Endothelial cell of coronary artery (primary cell): Measurements from ENCODE around the gene KDM3B. TPM values are rescaled to one million over a fixed set of nuclear protein-coding genes. Genes with fewer than 3 reads are reported as not detected.

ENCODE experiments used
- total RNA-seq: library from RNA; depleted of rRNA; stranded (reverse); fragments of >200 nt; gene quantifications from 2 replicates; pipeline ENCODE4 v1.2.3, GENCODE V29; 2014

The KDM3B gene, protein sequence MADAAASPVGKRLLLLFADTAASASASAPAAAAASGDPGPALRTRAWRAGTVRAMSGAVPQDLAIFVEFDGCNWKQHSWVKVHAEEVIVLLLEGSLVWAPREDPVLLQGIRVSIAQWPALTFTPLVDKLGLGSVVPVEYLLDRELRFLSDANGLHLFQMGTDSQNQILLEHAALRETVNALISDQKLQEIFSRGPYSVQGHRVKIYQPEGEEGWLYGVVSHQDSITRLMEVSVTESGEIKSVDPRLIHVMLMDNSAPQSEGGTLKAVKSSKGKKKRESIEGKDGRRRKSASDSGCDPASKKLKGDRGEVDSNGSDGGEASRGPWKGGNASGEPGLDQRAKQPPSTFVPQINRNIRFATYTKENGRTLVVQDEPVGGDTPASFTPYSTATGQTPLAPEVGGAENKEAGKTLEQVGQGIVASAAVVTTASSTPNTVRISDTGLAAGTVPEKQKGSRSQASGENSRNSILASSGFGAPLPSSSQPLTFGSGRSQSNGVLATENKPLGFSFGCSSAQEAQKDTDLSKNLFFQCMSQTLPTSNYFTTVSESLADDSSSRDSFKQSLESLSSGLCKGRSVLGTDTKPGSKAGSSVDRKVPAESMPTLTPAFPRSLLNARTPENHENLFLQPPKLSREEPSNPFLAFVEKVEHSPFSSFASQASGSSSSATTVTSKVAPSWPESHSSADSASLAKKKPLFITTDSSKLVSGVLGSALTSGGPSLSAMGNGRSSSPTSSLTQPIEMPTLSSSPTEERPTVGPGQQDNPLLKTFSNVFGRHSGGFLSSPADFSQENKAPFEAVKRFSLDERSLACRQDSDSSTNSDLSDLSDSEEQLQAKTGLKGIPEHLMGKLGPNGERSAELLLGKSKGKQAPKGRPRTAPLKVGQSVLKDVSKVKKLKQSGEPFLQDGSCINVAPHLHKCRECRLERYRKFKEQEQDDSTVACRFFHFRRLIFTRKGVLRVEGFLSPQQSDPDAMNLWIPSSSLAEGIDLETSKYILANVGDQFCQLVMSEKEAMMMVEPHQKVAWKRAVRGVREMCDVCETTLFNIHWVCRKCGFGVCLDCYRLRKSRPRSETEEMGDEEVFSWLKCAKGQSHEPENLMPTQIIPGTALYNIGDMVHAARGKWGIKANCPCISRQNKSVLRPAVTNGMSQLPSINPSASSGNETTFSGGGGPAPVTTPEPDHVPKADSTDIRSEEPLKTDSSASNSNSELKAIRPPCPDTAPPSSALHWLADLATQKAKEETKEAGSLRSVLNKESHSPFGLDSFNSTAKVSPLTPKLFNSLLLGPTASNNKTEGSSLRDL (N-terminal part only)
- total RNA-seq = 43.6 and 44.2 TPM in 2 replicates

DNA sequence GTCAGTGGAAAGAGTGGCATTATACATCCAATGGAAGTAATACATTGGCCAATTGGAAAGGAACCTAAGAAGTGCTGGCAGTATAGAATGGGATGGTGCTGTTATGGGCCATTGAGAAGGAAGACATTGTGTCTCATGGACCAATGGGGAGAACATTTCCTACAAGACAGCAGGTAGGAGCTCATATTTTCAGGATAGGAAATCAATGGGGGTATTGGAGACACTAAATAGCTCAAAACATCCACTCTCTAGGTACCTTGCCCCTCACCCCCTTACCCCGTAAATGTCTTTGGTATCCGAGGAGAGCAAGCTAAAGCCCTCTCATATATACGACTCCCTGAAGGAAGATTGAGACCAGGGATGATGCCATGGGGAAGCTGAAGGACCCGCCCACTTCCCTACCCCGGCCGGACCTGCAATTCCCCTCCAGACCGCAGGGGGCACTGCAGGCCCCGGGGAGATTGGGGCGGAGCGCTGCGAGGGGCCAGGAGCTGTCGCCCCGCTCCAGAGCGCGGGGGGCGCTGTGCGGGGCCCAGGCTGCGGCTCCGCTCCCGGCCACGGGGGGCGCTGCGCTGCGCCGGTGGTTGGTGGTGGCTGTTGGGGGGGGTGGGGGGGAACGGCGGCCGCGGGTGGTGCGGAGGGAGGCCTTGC, at the start of gene KDM3B:
Gene KDM3B, plus strand, starts transcription at position 615 of the 651 bp plus-strand sequence. CDS start 111 bp downstream, outside the sequence.

DNA sequence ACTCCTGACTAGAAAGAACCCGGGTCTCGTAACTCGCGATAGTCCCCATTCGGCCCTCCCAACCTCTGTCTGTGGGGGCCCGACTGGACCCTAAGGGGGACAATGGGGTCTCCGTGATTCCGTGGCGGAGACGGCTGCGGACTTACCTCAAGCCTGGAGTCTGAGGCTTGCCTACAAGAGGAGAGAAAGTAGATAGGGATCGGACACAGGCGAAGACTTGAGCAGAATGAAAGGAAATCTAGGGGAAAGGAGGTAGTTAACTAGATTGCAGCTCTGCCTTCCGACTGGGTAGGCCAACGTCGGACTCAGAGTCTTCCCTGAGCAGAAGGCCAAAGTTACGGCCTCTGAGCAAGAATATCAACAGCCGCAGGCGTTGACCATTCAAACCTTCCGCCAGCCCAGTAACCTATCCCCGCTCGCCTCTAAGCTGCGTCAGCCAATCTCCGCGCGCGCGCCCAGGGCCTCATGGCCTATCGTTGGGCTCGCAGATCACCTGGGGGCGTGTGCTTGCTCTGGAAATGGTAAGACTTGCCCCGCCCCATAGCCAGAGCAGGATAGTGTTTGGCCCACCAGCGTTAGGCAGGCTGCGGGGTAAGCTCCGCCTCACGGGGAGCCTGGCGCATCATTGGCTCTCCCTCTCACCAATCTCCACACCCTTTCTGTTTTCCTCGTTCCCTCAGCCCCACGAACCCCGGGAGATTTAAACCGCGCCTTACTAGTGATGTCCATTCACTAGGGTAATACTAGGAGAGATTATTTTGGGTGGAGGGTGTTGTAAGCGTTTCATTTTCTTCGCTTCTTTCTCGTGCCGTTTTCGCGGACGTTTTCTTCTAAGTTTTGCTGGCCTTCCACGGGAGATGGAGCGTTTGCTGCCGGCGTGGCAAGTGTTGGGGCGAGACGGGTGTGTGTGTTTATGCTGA, 20.8 kb upstream of the KDM3B start, which contains the start of gene CDC25C:
Gene CDC25C, minus strand, starts transcription at position 356 of the 920 bp plus-strand sequence. CDS start 624 bp downstream, outside the sequence.

DNA sequence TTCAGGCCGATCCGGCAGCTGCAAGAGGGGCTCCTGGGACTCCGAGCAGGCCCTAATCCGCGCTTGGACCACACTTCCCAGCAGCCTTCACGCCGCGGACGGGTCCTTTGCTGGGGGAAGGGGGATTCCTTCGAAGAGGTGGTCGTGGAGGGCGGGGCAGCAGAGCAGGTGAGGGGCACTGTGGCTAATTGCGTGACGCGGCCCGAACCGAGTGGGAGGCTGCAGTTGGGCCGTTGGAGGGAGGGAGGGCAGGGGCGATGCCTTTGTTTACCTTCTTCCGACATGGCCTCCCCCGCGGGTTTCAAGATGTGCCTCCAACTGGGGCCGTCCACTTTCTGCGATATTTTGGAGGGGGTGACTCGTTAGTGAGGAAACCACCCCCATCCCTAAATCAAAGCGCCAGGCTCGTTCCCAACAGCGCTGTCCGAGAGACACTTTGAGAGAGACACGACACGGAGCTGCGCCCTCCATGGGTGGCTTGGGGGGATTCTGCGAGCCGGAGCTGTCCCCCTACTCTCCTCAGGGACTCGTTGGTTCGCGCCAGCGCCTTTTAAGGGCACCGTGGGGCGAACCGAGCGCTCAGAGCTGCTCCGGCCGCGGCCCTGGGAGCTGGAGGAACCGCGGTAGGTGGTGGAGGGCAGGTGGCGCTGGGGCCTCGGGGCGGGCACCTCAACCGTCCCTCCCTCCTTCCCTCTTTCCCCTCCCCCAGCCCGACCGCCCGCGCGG, 14.6 kb upstream of the KDM3B start, which contains the start of gene FAM53C:
Gene FAM53C, plus strand, starts transcription at position 582 of the 726 bp plus-strand sequence. CDS start 3,070 bp downstream, outside the sequence.

DNA sequence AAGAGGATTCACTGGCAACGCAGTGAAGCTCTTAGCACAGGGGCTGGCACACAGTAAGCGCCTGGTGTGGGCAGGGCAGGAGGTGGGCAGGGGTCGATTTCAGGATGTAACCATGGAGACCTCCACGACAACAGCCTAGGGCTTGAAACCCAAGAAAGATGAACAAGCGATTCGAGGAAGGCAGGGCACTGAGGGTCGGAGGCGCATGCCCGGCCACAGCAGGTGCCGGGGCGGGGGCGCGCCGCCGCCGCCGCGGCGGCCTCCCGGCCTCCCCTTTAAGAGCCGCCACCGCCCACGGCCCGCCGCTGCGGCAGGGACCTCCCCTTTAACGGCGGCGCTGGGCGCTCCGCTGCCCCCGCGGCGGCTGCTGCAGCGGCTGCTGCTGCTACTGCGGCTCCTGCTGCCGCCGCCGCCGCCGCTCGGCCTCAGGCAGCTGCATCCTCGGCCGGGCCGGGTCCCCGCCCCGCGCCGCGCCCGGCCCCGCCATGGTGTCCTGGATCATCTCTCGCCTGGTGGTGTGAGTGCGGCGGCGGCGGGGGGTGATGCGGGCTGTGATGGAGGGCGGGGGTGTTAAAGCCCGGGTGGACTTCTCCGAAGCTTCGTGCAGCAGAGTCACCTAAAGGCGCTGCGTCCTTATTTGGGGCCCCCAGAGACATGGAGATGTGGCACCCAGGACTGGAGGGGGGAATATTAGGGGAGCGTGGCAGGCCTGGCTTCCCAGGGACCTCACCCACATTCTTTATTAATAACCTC, 86.4 kb downstream of the KDM3B start, which contains the start of gene REEP2:
Gene REEP2, plus strand, starts transcription at position 334 of the 753 bp plus-strand sequence. Its CDS starts 152 bp downstream, at position 486.

DNA sequence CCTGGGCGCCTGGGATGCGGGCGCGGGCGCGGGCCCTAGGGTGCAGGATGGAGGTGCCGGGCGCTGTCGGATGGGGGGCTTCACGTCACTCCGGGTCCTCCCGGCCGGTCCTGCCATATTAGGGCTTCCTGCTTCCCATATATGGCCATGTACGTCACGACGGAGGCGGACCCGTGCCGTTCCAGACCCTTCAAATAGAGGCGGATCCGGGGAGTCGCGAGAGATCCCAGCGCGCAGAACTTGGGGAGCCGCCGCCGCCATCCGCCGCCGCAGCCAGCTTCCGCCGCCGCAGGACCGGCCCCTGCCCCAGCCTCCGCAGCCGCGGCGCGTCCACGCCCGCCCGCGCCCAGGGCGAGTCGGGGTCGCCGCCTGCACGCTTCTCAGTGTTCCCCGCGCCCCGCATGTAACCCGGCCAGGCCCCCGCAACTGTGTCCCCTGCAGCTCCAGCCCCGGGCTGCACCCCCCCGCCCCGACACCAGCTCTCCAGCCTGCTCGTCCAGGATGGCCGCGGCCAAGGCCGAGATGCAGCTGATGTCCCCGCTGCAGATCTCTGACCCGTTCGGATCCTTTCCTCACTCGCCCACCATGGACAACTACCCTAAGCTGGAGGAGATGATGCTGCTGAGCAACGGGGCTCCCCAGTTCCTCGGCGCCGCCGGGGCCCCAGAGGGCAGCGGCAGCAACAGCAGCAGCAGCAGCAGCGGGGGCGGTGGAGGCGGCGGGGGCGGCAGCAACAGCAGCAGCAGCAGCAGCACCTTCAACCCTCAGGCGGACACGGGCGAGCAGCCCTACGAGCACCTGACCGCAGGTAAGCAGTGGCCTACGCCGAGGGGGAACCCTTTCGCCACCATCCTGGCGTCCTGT, 113.0 kb downstream of the KDM3B start, which contains the start of gene EGR1:
Gene EGR1, plus strand, starts transcription at position 219 of the 864 bp plus-strand sequence. Its CDS starts 283 bp downstream, at position 502.

Other genes starting within 250 kb of the KDM3B start
- 1.2 and 1.5 TPM in 2 replicates for gene NME5, start 213.3 kb upstream of the KDM3B start, total RNA-seq
- gene BRD8, start 174.1 kb upstream of the KDM3B start, total RNA-seq = 28.3 and 32.7 TPM in 2 replicates
- gene KIF20A, start 173.6 kb upstream of the KDM3B start, total RNA-seq = 24.5 and 60.4 TPM in 2 replicates
- gene CDC23, start 139.4 kb upstream of the KDM3B start, total RNA-seq = 28.4 and 28.6 TPM in 2 replicates
- gene GFRA3, start 78.1 kb upstream of the KDM3B start, total RNA-seq = not detected in 2 replicates
- gene CDC25C, start 20.9 kb upstream of the KDM3B start, total RNA-seq = 1.3 and 6.6 TPM in 2 replicates
- gene FAM53C, start 14.4 kb upstream of the KDM3B start, total RNA-seq = 37.2 and 37.8 TPM in 2 replicates
- gene REEP2, start 86.4 kb downstream of the KDM3B start, total RNA-seq = 2.0 and 2.8 TPM in 2 replicates
- 0.27 and 1.5 TPM in 2 replicates for gene EGR1, start 112.8 kb downstream of the KDM3B start, total RNA-seq
- 101 and 110 TPM in 2 replicates for gene ETF1, start 190.6 kb downstream of the KDM3B start, total RNA-seq
- 227 and 290 TPM in 2 replicates for gene HSPA9, start 222.7 kb downstream of the KDM3B start, total RNA-seq